NCI-H146 treated with DMSO at 0.1 percent for 48 hours (cell line): ENCODE measurements around the gene S100A14.
"Not testable (repeated sequence)": the region's sequence is repeated elsewhere in the genome, so short reads cannot be mapped to it uniquely, and the experiment has no call there.

Source experiments
- DNase-seq: peaks from one replicate; lab custom pipeline; 2025; ENCODE audit not compliant: unreplicated experiment; lab: John Stamatoyannopoulos, UW

S100A14 gene

GRCh38 chr1:153588482-153588881, 27.6 kb downstream of the S100A14 start:
- no peak for DNase-seq

DNA sequence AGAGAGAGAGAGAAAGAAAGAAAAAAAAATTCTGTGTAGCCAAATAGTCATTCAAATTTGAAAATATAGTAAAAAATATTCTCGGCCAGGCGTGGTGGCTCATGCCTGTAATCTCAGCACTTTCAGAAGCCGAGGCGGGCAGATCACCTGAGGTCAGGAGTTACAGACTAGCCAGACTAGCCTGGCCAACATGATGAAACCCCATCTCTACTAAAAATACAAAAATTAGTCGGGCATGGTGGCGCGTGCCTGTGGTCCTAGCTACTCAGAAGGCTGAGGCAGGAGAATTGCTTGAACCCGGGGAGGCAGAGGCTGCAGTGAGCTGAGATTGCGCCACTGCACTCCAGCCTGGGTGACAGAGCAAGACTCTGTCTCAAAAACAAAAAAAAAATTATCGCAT, 28.1 kb downstream of the S100A14 start:
- DNase-seq = not testable (repeated sequence)

DNA sequence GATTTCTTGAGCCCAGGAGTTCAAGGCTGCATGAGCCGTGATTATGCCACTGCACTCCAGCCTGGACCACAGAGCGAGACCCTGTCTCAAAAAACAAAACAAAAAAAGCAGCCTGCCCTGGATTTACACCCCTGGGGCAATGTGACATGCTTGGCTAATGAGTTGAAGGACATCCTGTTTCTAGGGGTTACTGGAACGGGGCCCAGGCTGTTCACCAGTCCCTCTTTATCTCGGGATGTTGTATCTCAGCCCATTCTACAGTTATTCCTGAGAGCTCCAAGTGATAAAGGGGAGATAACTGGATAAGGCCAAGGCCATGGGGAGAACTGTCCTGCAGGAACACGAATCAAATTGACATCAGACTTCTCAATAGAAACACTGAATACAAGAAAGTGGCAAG, 28.8 kb downstream of the S100A14 start:
- no peak for DNase-seq

DNA sequence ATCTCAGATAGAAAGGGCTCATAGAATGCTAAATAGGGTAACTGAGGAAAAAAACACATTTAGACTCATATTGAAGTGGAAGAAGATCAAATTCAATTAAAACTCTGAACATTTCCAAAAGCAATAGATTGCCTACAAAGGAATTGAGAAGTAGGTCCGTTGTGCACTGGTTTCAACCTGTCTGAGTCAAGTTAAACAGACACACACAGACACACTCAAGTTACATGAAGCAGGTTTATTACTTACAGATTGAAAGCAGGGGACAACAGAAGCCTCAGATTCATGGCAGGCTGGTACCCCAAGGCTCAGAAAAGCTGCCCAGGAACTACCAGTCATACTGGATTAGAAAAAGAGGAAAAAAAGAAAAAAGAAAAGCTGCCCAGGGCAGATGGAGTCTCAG, 29.8 kb downstream of the S100A14 start:
- no peak for DNase-seq

DNA sequence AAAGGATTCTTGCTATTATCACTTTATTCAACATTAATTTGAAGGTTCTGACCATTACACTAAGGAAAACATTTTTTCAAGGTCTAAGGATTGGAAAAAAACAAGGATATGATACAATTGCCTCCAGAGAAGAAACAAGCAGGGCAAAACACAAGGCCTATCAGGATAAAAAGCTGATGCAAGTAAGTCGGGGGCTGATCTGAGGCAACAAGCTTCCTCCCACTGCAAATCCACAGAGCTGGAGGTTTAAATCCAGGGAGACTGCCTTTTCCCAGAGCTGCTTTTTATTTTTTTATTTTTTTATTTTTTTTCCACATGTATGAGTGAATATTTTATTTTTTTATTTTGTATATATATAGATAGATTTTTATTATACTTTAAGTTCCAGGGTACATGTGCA, 31.1 kb downstream of the S100A14 start:
- no peak for DNase-seq

DNA sequence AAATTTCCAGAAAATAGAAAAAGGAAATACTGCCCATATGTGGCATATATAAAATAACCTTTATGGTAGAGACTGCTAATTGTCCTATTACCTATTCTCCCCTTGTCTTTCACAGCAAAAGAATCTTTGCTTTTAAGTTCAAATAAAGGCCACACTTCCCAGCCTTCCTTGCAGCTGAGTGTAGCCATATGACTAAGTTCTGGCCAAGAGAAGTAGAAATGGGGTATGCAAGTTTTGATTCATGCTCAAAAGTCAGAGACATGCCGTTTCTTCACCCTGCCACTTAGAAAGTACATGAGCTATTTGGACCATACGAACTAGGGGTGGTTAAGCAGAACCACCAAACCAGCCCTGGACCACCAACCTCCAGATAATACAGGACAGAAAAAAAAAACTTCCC, 32.1 kb downstream of the S100A14 start:
- no peak for DNase-seq

- DNase-seq = not testable (repeated sequence)
These were observed 32.6 kb downstream of the S100A14 start for GRCh38 chr1:153583514-153583913.

- not testable (repeated sequence) for DNase-seq
These were observed 33.3 kb downstream of the S100A14 start for GRCh38 chr1:153582836-153583235.

GRCh38 chr1:153578936-153579335, 37.2 kb downstream of the S100A14 start:
- no peak for DNase-seq

DNA sequence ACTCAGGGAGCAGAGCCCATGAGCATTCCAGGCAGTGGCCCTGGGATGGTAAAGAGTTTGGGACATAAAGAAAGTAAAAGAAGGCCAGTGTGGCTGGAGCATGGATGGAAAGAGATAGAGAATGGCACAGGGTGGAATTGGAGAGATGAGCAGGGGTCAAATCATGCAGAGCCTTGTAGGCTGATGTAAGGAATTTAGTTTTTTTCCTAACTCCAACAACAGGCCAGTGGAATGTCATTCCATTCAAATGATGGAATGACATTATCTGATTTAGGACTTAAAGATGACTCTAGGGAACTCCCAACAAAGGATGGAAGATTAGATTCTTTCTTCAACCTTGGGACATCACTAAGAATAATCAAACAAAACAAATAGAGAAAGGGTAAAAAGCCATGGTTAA, 37.6 kb downstream of the S100A14 start:
- DNase-seq = no peak

GRCh38 chr1:153577624-153578051, 38.5 kb downstream of the S100A14 start:
- no peak for DNase-seq

- no peak for DNase-seq
These were observed 39.0 kb downstream of the S100A14 start for GRCh38 chr1:153577138-153577537.

GRCh38 chr1:153575497-153575896, 40.6 kb downstream of the S100A14 start:
- DNase-seq = not testable (repeated sequence)

DNA sequence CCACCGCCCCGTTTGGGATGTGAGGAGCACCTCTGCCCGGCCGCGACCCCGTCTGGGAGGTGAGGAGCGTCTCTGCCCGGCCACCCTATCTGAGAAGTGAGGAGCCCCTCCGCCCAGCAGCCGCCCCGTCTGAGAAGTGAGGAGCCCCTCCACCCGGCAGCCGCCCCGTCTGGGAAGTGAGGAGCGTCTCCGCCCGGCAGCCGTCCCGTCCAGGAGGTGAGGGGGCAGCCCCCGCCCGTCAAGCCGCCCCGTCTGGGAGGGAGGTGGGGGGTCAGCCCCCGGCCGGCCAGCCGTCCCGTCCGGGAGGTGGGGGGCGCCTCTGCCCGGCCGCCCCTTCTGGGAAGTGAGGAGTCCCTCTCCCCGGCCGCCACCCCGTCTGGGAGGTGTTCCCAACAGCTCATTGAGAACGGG, 41.0 kb downstream of the S100A14 start:
- not testable (repeated sequence) for DNase-seq

DNA sequence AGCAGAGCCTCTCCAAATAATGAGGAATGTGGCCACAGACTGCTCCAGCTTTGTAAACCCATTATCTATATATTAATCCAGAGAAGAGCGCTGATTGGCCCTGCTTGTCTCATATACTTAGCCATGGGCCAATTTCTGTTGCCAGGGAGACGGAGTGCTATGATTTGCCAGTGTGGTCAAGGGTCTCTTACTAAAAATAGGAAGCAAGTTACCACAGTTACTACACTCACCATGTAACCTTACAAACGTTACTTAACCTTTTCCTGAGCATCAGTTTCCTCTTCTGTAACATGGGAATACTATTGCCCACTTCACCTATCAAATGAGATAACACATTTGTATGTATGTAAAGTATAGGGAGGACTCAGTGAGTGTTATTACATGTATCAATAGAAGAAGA, 42.8 kb downstream of the S100A14 start:
- no peak for DNase-seq

DNA sequence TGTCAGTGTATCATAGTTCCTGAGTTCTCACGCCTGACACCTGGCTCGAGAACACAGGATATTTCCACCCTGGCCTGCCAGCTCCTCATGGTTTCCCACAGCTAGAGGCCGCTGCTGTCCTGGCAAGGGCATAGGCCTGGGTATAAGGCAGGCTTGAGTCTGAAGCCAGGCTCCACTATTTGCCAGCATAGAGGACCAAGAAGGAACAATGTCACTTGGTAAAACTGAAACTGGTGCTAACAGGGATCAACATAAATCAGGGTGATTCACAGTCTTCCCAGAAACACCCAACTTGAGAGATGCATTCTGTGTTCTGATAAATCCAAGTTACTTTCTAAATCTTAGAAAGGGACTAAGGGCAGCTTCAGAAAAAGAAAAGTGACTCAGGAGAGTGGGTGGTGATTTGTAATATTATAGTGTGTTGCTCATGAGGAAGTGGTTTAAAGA, 43.5 kb downstream of the S100A14 start:
- peak; percentile 60 for DNase-seq

GRCh38 chr1:153571706-153572105, 44.4 kb downstream of the S100A14 start:
- DNase-seq = no peak

DNA sequence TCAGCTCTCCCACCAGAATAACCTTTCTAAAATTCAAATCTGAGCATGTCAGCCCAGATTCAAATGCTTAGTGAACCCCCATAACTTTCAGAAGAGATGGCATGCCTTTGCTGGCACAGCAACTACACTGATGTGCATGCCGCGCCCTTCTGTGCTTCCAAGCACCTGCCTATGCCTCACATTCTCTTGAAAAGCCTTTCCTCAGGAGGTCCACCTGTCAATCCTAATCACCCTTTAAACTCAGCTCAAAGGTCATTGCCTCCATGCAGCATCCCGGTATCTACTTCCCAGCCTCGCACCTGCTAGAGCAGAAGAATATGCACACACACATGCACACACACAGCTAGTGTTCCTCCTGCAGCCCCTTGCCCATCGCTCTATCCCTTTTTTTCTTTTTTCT, 45.3 kb downstream of the S100A14 start:
- DNase-seq = peak; percentile 85

GRCh38 chr1:153569465-153569864, 46.7 kb downstream of the S100A14 start:
- no peak for DNase-seq

DNA sequence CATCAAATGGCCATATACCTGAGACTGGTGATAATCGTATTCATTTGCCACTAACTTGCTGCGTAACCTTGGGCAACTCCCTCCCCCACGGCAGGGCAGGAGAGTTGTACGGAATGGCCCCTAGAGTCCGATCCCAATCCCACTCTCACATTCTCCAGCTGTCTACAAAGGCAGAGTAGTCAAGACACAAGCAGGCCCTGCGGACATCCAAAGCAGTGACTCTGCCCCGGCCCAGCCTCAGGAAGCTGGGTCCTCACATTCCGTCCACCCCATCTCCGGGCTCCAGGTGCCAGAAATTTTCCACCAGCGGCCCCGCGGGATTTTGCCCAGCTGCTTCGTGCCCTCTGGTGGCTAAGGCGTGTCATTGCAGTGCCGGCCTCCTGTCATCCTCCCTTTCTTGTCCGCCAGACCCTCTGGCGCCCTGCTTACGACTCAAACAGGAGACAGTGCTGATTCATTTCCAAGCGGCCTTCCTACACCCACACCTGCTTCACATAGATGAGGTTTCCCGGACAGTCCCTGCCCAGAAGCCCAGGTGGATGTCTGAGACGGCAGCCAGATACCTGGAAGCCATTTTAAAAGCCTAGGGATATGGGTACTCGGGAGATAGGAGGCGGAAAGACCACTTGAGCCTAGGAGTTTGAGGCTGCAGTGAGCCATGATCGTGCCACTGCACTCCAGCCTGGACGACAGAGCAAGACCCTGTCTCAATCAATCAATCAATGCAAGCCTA, 47.6 kb downstream of the S100A14 start:
- peak; percentile 87 for DNase-seq

DNA sequence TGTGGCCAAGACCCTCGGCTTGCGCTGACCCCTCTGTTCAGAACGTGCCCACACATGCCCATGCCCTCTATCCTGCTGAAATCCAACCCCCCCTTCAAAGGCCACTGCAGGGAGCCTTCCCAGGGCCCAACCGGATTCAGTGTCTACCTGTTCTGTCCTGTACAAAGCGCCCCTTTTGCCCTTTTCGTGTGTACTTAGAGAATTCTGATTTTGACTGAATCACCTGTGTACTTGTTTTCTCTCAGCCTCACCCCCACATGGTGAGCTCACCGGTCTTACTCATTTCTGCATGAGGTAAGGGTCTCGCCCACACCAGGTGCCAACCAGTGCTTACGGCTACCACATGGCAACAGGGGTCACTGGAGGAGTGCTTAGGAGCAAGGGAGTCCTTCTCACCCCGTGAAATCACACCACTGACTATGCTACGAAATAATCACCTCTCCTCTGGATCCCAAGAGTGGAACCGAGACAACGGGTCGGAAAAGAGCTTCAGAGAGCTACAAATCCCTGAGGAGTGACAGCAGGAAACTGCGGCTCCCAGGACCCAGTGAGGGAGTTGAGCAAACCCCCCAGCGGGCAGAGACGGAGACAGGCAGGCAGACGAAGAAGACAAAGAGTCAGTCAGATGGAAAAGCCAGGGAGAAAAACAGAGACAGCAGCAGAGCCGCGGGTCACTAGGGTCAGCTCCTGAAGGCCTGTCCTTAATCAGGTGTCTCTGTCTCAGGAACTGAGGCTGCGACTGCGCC, 48.3 kb downstream of the S100A14 start:
- no peak for DNase-seq
